ENCODE results near the gene REV3L. TPM values are rescaled to one million over a fixed set of nuclear protein-coding genes. Genes with fewer than 3 reads are reported as not detected.

REV3L gene
- total RNA-seq, 1 donor from 2014 or later, result 19.7 TPM

- H3K4me3 Mint-ChIP-seq (ENCODE audit: unreplicated experiment), result no peak overlapping the region
- H3K4me1 Mint-ChIP-seq (ENCODE audit: unreplicated experiment), result no peaks in the 10 kb centered on the region
- no peak for DNase-seq (ENCODE audit: low spot score)
- H3K36me3 Mint-ChIP-seq (ENCODE audit: low read depth, unreplicated experiment), result peaks cover 18% of the 10 kb centered on the region
- no peaks in the 10 kb centered on the region for H3K9me3 Mint-ChIP-seq (ENCODE audit: unreplicated experiment)
- TF ChIP-seq CTCF (IDR thresholded peaks at IDR 0.05; ENCODE audit: unreplicated experiment), result no peak
- no peaks in the 10 kb centered on the region for H3K27me3 Mint-ChIP-seq (ENCODE audit: unreplicated experiment)
- H3K27ac Mint-ChIP-seq (ENCODE audit: unreplicated experiment), result no peak overlapping the region
These were observed 216.7 kb downstream of the REV3L start for GRCh38 chr6:111266276-111266675.

- no peak for DNase-seq (ENCODE audit: low spot score)
- no peak overlapping the region for H3K27ac Mint-ChIP-seq (ENCODE audit: unreplicated experiment)
- H3K36me3 Mint-ChIP-seq (ENCODE audit: low read depth, unreplicated experiment), result peaks cover 18% of the 10 kb centered on the region
- no peak for TF ChIP-seq CTCF (IDR thresholded peaks at IDR 0.05; ENCODE audit: unreplicated experiment)
- H3K4me3 Mint-ChIP-seq (ENCODE audit: unreplicated experiment), result no peak overlapping the region
- no peaks in the 10 kb centered on the region for H3K27me3 Mint-ChIP-seq (ENCODE audit: unreplicated experiment)
- H3K9me3 Mint-ChIP-seq (ENCODE audit: unreplicated experiment), result no peaks in the 10 kb centered on the region
- H3K4me1 Mint-ChIP-seq (ENCODE audit: unreplicated experiment), result peaks cover 3% of the 10 kb centered on the region
These were observed 217.2 kb downstream of the REV3L start for GRCh38 chr6:111265842-111266241.

GRCh38 chr6:111263837-111264236, 219.2 kb downstream of the REV3L start:
- Mint-ChIP-seq H3K27me3 (ENCODE audit: unreplicated experiment) (no peaks in the 10 kb centered on the region), H3K4me3 (ENCODE audit: unreplicated experiment) (no peak overlapping the region), H3K4me1 (ENCODE audit: unreplicated experiment) (peaks cover 7% of the 10 kb centered on the region), H3K36me3 (ENCODE audit: low read depth, unreplicated experiment) (peaks cover 14% of the 10 kb centered on the region), H3K27ac (ENCODE audit: unreplicated experiment) (no peak overlapping the region), H3K9me3 (ENCODE audit: unreplicated experiment) (no peaks in the 10 kb centered on the region)
- TF ChIP-seq CTCF (IDR thresholded peaks at IDR 0.05; ENCODE audit: unreplicated experiment), result no peak
- no peak for DNase-seq (ENCODE audit: low spot score)

GRCh38 chr6:111260570-111261298, 222.3 kb downstream of the REV3L start:
- H3K27me3 Mint-ChIP-seq (ENCODE audit: unreplicated experiment), result peaks cover 2% of the 10 kb centered on the region
- no peak for DNase-seq (ENCODE audit: low spot score)

More at GRCh38 chr6:111260570-111261298, 222.3 kb downstream of the REV3L start:
- peaks cover 11% of the 10 kb centered on the region for H3K4me1 Mint-ChIP-seq (ENCODE audit: unreplicated experiment)
- peaks cover 4% of the 10 kb centered on the region for H3K36me3 Mint-ChIP-seq (ENCODE audit: low read depth, unreplicated experiment)
- H3K9me3 Mint-ChIP-seq (ENCODE audit: unreplicated experiment), result no peaks in the 10 kb centered on the region
- peak overlapping the region; percentile 44 for H3K4me3 Mint-ChIP-seq (ENCODE audit: unreplicated experiment)
- TF ChIP-seq CTCF (IDR thresholded peaks at IDR 0.05; ENCODE audit: unreplicated experiment), result no peak
- H3K27ac Mint-ChIP-seq (ENCODE audit: unreplicated experiment), result no peak overlapping the region

All from endothelial cell (in vitro differentiated cells).